ENCODE data around the gene OPA3.

- TF ChIP-seq, protein P1, sequence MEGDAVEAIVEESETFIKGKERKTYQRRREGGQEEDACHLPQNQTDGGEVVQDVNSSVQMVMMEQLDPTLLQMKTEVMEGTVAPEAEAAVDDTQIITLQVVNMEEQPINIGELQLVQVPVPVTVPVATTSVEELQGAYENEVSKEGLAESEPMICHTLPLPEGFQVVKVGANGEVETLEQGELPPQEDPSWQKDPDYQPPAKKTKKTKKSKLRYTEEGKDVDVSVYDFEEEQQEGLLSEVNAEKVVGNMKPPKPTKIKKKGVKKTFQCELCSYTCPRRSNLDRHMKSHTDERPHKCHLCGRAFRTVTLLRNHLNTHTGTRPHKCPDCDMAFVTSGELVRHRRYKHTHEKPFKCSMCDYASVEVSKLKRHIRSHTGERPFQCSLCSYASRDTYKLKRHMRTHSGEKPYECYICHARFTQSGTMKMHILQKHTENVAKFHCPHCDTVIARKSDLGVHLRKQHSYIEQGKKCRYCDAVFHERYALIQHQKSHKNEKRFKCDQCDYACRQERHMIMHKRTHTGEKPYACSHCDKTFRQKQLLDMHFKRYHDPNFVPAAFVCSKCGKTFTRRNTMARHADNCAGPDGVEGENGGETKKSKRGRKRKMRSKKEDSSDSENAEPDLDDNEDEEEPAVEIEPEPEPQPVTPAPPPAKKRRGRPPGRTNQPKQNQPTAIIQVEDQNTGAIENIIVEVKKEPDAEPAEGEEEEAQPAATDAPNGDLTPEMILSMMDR (optimal IDR thresholded peaks at IDR 0.05 in 1 of 3, IDR thresholded peaks at IDR 0.05 in 1 of 3, conservative IDR thresholded peaks at IDR 0.05 in 1 of 3; ENCODE audit: extremely low read depth in 1 of 3, insufficient read depth in 2 of 3, low read length in 3 of 3): no peak
- no peak for TF ChIP-seq EZH2 (IDR thresholded peaks at IDR 0.05; ENCODE audit: low read length)
Measured at GRCh38 chr19:45560038-45560437, 24.6 kb downstream of the OPA3 start.

Measured in keratinocyte (primary cell).